ENCODE results near the gene RAI1.

The RAI1 gene

GRCh38 chr17:17752089-17752820 lies 71.0 kb downstream of the RAI1 start:
- peak; percentile 76 for DNase-seq

- DNase-seq = no peak
Measured at GRCh38 chr17:17752821-17753321, 71.6 kb downstream of the RAI1 start.

GRCh38 chr17:17754719-17755686 lies 73.7 kb downstream of the RAI1 start:
- DNase-seq = no peak

GRCh38 chr17:17755715-17756114 lies 74.5 kb downstream of the RAI1 start:
- no peak for DNase-seq

- peak; percentile 3 for DNase-seq
Measured at GRCh38 chr17:17757391-17757791, 76.1 kb downstream of the RAI1 start.

GRCh38 chr17:17757956-17758845 lies 76.9 kb downstream of the RAI1 start:
- peak; percentile 2 for DNase-seq

- DNase-seq = no peak
Measured at GRCh38 chr17:17758941-17759563, 77.8 kb downstream of the RAI1 start.

GRCh38 chr17:17760350-17760749 lies 79.1 kb downstream of the RAI1 start:
- DNase-seq = no peak

- no peak for DNase-seq
Measured at GRCh38 chr17:17760872-17761550, 79.8 kb downstream of the RAI1 start.

- DNase-seq = no peak
Measured at GRCh38 chr17:17761894-17762743, 80.9 kb downstream of the RAI1 start.

GRCh38 chr17:17762744-17763105 lies 81.5 kb downstream of the RAI1 start:
- DNase-seq = no peak

GRCh38 chr17:17763136-17763535 lies 81.9 kb downstream of the RAI1 start:
- DNase-seq = no peak

GRCh38 chr17:17763734-17764133 lies 82.5 kb downstream of the RAI1 start:
- no peak for DNase-seq

- no peak for DNase-seq
Measured at GRCh38 chr17:17765359-17766076, 84.3 kb downstream of the RAI1 start.

- no peak for DNase-seq
Measured at GRCh38 chr17:17766077-17766743, 85.0 kb downstream of the RAI1 start.

- no peak for DNase-seq
Measured at GRCh38 chr17:17766744-17767120, 85.5 kb downstream of the RAI1 start.

- DNase-seq = no peak
Measured at GRCh38 chr17:17767154-17767869, 86.1 kb downstream of the RAI1 start.

GRCh38 chr17:17767887-17768418 lies 86.7 kb downstream of the RAI1 start:
- DNase-seq = no peak

All from NCI-H774 (cell line).